ENCODE data around the gene PPP2R2C. TPM values are rescaled to one million over a fixed set of nuclear protein-coding genes. Genes with fewer than 3 reads are reported as not detected.

Gene PPP2R2C
- total and polyA plus RNA-seq, 10 of the 15 experiments (the other 5 are each of a cell fraction or from before 2014, with no cell fraction given), result 0.13 to 0.15 TPM; not detected in 8

GRCh38 chr4:6405397-6405706 is 67.1 kb downstream of the PPP2R2C start (continued):
- no peak for TF ChIP-seq ZBTB4 (CRISPR knock-in tag; IDR thresholded peaks at IDR 0.05)
- TF ChIP-seq RELA (IDR thresholded peaks at IDR 0.05; ENCODE audit: borderline replicate concordance, partially characterized antibody), result no peak
- TF ChIP-seq EED (IDR thresholded peaks at IDR 0.05; ENCODE audit: low read depth), result no peak
- TF ChIP-seq BCLAF1 (IDR thresholded peaks at IDR 0.05), result no peak
- TF ChIP-seq ETV6 (conservative IDR thresholded peaks at IDR 0.05 in 1 of 2, IDR thresholded peaks at IDR 0.05 in 1 of 2; ENCODE audit: borderline replicate concordance in 1 of 2, low read depth in 1 of 2), result no peak
- TF ChIP-seq BCL3 (IDR thresholded peaks at IDR 0.05; ENCODE audit: borderline replicate concordance, insufficient read depth, low read depth, low read length, poor library complexity, severe bottlenecking), result no peak
- no peak for TF ChIP-seq CHD4 (IDR thresholded peaks at IDR 0.05)
- TF ChIP-seq NR2C2 (IDR thresholded peaks at IDR 0.05; ENCODE audit: borderline replicate concordance, control insufficient read depth, insufficient read length, low read depth), result no peak
- TF ChIP-seq PKNOX1 (IDR thresholded peaks at IDR 0.05), result no peak
- no peak for TF ChIP-seq HCFC1 (IDR thresholded peaks at IDR 0.05; ENCODE audit: low read length)
- TF ChIP-seq STAT3 (IDR thresholded peaks at IDR 0.05; ENCODE audit: low read depth, low read length), result no peak

Data from GM12878 (cell line).